Activated naive CD8-positive, alpha-beta T cell treated with anti-CD3 and anti-CD28 coated beads, Interleukin-2, amount 50 U/mL, for 16 hours (primary cell): ENCODE data around the gene C5orf15.
"Not testable (repeated sequence)": the region's sequence is repeated elsewhere in the genome, so short reads cannot be mapped to it uniquely, and the experiment has no call there.

Experiments
- DNase-seq: peaks from one replicate; pipeline ENCODE4 v3.0.0-alpha.2; 2020; ENCODE audit warnings: low read depth, low spot score

Gene C5orf15

DNA sequence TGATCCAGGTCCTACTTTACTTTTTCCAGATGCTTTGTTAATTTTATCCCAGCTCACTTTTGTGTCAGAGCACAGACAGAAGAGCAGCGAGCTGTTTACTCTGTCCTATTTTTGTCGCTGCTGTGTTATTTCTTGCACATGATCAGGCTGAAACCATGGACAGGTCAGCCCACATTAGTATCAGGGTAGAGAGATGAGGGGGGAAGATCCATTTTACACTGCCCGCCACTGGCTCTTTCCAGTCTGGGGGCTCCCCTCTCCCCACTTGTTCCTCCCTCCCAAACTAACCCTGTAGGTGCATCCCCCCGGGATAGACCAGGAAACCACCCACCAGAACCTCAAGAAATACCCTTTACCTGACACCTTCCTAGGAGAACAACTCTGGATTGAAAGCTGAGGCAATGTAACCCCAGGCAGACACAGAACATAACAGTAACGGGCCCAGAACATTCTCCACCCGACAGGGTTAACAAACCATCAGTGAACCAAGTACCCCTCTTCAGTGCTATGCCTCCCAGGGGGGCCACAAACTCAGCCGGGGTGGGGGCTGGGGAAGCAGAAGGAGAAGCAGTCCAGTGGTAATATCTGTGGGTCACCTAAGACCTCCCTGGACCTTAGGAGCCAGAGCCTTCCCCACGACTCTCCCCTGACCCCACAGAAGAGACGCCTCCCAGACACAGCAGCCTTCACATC lies 26.0 kb upstream of the C5orf15 start:
- no peak for DNase-seq

GRCh38 chr5:133993185-133993936 lies 24.9 kb upstream of the C5orf15 start:
- DNase-seq, result no peak

GRCh38 chr5:133992429-133993155 lies 24.2 kb upstream of the C5orf15 start:
- no peak for DNase-seq

- no peak for DNase-seq
These were observed 22.9 kb upstream of the C5orf15 start for GRCh38 chr5:133991171-133991910.

- DNase-seq, result no peak
These were observed 22.0 kb upstream of the C5orf15 start for GRCh38 chr5:133990396-133990795.

DNA sequence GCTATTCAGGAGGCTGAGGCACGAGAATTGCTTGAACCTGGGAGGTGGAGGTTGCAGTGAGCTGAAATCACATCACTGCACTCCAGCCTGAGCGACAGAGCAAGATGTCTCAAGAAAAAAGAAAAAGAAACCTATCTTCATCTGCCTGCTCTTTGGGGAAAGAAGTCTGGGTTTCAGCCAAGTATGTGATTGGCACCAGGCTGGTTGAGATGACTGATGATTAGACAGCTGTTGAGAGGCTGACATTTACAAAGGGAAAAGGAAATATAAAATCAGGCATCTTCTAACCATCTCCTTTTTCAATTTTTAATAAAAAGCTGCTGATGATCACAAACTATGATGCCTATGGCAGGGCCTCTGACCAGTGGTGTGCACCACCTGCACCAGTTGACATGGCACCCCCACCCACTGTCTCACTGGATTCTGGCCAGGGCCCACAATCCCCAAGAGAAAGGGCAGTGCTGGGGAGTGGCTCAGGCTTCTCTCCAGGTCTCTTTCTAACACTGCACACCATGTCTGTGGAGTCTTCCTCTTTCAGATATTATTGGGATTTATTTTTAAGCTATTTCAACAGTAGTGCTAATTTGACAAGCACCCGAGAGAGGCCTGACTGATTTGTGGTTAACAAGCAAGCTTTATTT lies 17.2 kb upstream of the C5orf15 start:
- no peak for DNase-seq

GRCh38 chr5:133983674-133984073 lies 15.2 kb upstream of the C5orf15 start:
- no peak for DNase-seq

GRCh38 chr5:133981714-133982113 lies 13.3 kb upstream of the C5orf15 start:
- DNase-seq, result no peak

DNA sequence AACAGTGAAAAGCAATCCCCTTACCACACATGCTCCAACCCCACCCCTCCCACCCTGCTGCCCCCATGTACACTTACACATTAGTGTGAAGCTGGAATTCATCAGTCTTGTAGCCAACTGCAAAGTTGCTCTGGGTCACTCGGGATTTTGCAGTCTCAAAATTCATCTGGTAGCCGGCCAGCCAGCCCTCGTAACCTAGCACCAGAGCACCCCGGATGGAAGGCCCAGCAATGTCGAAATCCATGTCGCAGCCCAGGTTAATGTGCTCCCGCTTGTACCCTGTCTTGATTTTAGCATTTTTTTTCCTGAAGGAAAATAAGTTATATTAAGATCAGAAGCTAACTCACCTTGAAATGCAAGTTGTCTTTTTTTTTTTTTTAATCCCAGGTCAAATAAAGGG lies 12.2 kb upstream of the C5orf15 start:
- DNase-seq, result no peak

- no peak for DNase-seq
These were observed 10.5 kb upstream of the C5orf15 start for GRCh38 chr5:133978943-133979342.

GRCh38 chr5:133977858-133978257 lies 9.4 kb upstream of the C5orf15 start:
- DNase-seq, result no peak

GRCh38 chr5:133977161-133977787 lies 8.8 kb upstream of the C5orf15 start:
- DNase-seq, result no peak

DNA sequence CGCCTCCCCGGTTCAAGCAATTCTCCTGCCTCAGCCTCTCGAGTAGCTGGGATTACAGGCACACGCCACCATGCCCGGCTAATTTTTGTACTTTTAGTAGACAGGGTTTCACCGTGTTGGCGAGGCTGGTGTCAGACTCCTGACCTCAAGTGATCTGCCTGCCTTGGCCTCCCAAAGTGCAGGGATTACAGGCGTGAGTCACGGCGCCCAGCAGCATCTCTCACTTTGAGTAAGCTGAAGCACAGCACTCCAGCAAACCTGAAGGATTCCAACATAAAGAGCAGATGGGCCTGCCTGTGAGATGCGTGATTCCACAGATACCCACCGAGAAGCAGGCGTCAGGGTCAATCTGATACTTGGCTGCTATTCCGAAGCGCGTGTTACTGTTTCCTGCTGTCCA lies 7.1 kb upstream of the C5orf15 start:
- not testable (repeated sequence) for DNase-seq

DNA sequence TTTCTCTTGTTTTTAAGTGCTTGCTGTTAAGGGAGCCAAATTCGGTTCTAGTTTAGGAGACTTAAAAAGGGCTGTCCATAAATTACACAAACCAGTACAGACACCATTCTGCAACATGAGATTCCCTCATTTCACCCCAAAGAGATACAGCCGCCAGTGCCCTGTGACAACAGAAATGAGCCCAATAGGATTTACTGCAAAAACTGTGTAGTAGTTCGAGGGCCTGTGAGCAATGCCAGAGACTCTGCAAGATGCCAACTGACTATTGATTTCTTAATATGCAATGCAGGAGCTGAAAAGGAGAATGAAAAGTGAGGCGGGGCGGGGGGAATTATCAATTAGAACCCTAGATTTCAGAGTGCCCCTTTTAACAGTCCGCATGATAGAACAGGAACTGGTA lies 5.7 kb upstream of the C5orf15 start:
- no peak for DNase-seq

- DNase-seq, result no peak
These were observed 2.0 kb upstream of the C5orf15 start for GRCh38 chr5:133970325-133970909.

- no peak for DNase-seq
These were observed 1.4 kb upstream of the C5orf15 start for GRCh38 chr5:133969654-133970324.

DNA sequence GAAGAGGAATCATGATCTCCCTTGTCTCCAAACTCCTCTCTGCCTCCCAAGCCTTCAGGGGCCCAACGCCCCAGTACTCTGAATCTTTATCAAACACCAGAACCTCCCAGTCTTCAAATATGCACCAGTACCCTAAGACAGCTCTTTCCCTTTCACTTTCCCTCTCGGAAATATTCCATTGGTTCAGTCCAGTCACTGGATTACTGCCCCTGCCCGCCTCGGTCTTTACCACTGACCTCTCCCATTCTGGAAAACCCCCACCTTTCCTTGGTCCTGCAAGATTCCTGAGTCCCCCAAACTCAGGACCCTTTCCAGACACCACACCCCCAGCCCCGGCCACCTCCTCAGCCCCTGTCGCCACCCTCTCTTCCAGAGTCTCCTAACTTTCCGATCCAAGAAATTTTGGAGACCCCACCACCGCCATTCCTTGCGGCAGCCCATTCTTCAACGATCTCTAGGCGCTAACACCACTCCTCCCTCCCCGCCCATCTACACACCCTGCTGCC lies 674 bp downstream of the C5orf15 start:
- DNase-seq, result no peak

DNA sequence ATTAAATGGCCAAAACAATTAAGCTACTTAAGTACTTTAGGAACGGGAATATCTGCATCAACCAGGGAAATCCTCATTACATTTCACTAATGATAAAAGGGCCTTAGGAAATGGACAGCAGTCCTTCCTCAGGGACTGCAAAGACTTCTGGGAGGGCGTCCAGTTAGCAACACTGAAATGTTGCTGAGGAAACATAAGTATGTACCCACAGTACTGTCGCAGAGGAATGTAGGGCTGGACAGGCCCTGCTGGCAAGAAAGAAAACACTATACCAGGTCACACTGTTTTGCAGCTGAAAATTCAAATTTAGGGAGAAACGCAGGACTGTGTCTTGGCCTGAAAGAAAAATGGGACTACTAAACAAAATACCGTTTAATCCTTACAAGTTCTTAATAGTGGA lies 1.3 kb downstream of the C5orf15 start:
- DNase-seq, result no peak

GRCh38 chr5:133966090-133966489 lies 2.3 kb downstream of the C5orf15 start:
- no peak for DNase-seq
